ENCODE results near the gene IFNA7.

- TF ChIP-seq CTCF (IDR thresholded peaks at IDR 0.05 in 2 of 3, conservative IDR thresholded peaks at IDR 0.05 in 1 of 3; ENCODE audit: control insufficient read depth in 2 of 3, extremely low read depth in 1 of 3, insufficient read depth in 1 of 3, low read depth in 3 of 3, low read length in 3 of 3) = no peak
- no peak for TF ChIP-seq TAF1 (IDR thresholded peaks at IDR 0.05; ENCODE audit: borderline replicate concordance, low read depth, low read length)
- TF ChIP-seq BCLAF1 (IDR thresholded peaks at IDR 0.05) = no peak
- no peak for TF ChIP-seq POLR2A (IDR thresholded peaks at IDR 0.05; ENCODE audit: low read depth, low read length)
- no peak for TF ChIP-seq HCFC1 (IDR thresholded peaks at IDR 0.05; ENCODE audit: low read length)
- TF ChIP-seq CBFB (IDR thresholded peaks at IDR 0.05; ENCODE audit: low read depth) = no peak
- TF ChIP-seq USF1 (IDR thresholded peaks at IDR 0.05; ENCODE audit: borderline replicate concordance, extremely low read length, insufficient read depth, low read depth, low read length) = no peak
- TF ChIP-seq ZBED1 (IDR thresholded peaks at IDR 0.05; ENCODE audit: borderline replicate concordance) = no peak
These were observed 42.8 kb upstream of the IFNA7 start for GRCh38 chr9:21244836-21245235.
